ENCODE measurements around the gene CLHC1.

CLHC1 gene

DNA sequence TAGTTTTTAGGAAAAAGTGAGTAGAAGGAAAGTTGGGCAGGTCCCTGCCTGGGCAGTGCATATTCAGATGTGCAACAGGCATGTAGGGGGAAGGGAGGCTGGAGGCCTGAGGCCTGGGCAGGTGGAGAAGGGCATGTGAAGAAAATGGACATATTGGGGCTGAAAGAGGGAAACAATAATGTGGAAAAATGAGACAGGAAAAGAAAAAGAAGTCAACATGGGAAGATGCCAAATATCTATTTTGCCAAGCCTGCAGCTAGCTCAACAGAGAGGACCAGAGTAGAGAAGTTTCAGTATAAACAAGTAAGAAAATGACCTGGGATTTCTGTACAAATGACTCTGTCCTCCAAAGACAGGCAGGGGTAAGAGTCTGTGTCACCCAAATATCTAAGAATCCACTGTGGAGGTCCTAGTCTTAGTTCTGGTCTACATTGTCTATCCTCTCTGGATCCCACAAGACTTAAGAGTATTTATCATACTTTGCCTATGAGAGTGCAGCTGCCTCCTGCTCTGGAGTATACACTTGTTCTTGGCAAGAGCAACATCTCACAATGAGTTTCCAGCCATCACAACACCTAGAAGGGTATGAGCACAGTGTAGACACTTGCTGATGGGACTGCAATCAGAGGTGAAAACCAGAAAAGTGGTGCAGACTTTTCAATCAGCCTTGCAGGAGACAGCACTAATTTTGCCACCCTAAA is 80.2 kb downstream of the CLHC1 start:
- no peak for TF ChIP-seq CREB1 (IDR thresholded peaks at IDR 0.05; ENCODE audit: low read depth)
- TF ChIP-seq, protein P1, sequence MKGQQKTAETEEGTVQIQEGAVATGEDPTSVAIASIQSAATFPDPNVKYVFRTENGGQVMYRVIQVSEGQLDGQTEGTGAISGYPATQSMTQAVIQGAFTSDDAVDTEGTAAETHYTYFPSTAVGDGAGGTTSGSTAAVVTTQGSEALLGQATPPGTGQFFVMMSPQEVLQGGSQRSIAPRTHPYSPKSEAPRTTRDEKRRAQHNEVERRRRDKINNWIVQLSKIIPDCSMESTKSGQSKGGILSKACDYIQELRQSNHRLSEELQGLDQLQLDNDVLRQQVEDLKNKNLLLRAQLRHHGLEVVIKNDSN (IDR thresholded peaks at IDR 0.05) = no peak
- no peak for TF ChIP-seq ZBTB7A (IDR thresholded peaks at IDR 0.05; ENCODE audit: low read depth)
- no peak for TF ChIP-seq NFIC (IDR thresholded peaks at IDR 0.05)
- no peak for TF ChIP-seq CEBPB (IDR thresholded peaks at IDR 0.05)
- no peak for TF ChIP-seq TCF12 (IDR thresholded peaks at IDR 0.05; ENCODE audit: low read depth)
- TF ChIP-seq, protein P2, sequence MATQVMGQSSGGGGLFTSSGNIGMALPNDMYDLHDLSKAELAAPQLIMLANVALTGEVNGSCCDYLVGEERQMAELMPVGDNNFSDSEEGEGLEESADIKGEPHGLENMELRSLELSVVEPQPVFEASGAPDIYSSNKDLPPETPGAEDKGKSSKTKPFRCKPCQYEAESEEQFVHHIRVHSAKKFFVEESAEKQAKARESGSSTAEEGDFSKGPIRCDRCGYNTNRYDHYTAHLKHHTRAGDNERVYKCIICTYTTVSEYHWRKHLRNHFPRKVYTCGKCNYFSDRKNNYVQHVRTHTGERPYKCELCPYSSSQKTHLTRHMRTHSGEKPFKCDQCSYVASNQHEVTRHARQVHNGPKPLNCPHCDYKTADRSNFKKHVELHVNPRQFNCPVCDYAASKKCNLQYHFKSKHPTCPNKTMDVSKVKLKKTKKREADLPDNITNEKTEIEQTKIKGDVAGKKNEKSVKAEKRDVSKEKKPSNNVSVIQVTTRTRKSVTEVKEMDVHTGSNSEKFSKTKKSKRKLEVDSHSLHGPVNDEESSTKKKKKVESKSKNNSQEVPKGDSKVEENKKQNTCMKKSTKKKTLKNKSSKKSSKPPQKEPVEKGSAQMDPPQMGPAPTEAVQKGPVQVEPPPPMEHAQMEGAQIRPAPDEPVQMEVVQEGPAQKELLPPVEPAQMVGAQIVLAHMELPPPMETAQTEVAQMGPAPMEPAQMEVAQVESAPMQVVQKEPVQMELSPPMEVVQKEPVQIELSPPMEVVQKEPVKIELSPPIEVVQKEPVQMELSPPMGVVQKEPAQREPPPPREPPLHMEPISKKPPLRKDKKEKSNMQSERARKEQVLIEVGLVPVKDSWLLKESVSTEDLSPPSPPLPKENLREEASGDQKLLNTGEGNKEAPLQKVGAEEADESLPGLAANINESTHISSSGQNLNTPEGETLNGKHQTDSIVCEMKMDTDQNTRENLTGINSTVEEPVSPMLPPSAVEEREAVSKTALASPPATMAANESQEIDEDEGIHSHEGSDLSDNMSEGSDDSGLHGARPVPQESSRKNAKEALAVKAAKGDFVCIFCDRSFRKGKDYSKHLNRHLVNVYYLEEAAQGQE (IDR thresholded peaks at IDR 0.05; ENCODE audit: low read depth) = no peak
- TF ChIP-seq, protein P3, sequence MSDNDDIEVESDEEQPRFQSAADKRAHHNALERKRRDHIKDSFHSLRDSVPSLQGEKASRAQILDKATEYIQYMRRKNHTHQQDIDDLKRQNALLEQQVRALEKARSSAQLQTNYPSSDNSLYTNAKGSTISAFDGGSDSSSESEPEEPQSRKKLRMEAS (IDR thresholded peaks at IDR 0.05) = no peak
- no peak for TF ChIP-seq YY1 (IDR thresholded peaks at IDR 0.05; ENCODE audit: low read depth)
- TF ChIP-seq RAD21 (IDR thresholded peaks at IDR 0.05; ENCODE audit: low read depth) = no peak
- no peak for TF ChIP-seq TEAD4 (IDR thresholded peaks at IDR 0.05)
- TF ChIP-seq TAF1 (IDR thresholded peaks at IDR 0.05; ENCODE audit: low read depth) = no peak
- no peak for TF ChIP-seq FOXM1 (IDR thresholded peaks at IDR 0.05; ENCODE audit: borderline replicate concordance, low read depth)
- no peak for TF ChIP-seq EGR1 (IDR thresholded peaks at IDR 0.05)
- TF ChIP-seq EP300 (IDR thresholded peaks at IDR 0.05; ENCODE audit: borderline replicate concordance) = no peak

GRCh38 chr2:55150834-55151233 is 81.3 kb downstream of the CLHC1 start:
- TF ChIP-seq, protein P1 (IDR thresholded peaks at IDR 0.05) = no peak
- TF ChIP-seq EP300 (IDR thresholded peaks at IDR 0.05; ENCODE audit: borderline replicate concordance) (no peak), FOXM1 (IDR thresholded peaks at IDR 0.05; ENCODE audit: borderline replicate concordance, low read depth) (no peak), TCF12 (IDR thresholded peaks at IDR 0.05; ENCODE audit: low read depth) (no peak), YY1 (IDR thresholded peaks at IDR 0.05; ENCODE audit: low read depth) (no peak), EGR1 (IDR thresholded peaks at IDR 0.05) (no peak), TAF1 (IDR thresholded peaks at IDR 0.05; ENCODE audit: low read depth) (no peak), NFIC (IDR thresholded peaks at IDR 0.05) (no peak), CEBPB (IDR thresholded peaks at IDR 0.05) (no peak), TEAD4 (IDR thresholded peaks at IDR 0.05) (no peak), CREB1 (IDR thresholded peaks at IDR 0.05; ENCODE audit: low read depth) (no peak), ZBTB7A (IDR thresholded peaks at IDR 0.05; ENCODE audit: low read depth) (no peak), RAD21 (IDR thresholded peaks at IDR 0.05; ENCODE audit: low read depth) (no peak)
- TF ChIP-seq, protein P3 (IDR thresholded peaks at IDR 0.05) = no peak
- TF ChIP-seq, protein P2 (IDR thresholded peaks at IDR 0.05; ENCODE audit: low read depth) = no peak

DNA sequence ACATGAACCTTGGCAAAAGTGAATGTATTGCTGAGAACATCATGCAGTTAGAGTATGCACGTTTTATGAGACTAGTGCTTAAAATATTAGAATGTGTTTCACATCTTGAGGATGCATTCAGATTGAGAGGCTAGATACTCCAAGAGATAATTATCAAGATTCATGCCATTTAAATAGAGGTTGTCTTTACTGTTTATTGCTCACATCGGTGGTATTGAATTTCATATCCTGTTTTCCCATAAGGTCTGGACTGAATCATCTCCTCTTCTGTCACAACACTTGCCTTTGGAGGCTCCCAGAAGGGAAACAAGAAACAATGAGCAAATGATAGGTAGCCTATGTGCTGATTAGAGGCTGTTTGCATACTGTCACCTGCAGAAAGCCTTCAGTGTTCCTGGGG is 83.8 kb downstream of the CLHC1 start:
- no peak for TF ChIP-seq RAD21 (IDR thresholded peaks at IDR 0.05; ENCODE audit: low read depth)
- TF ChIP-seq, protein P2 (IDR thresholded peaks at IDR 0.05; ENCODE audit: low read depth) = no peak
- TF ChIP-seq, protein P1 (IDR thresholded peaks at IDR 0.05) = no peak
- no peak for TF ChIP-seq NFIC (IDR thresholded peaks at IDR 0.05)

DNA sequence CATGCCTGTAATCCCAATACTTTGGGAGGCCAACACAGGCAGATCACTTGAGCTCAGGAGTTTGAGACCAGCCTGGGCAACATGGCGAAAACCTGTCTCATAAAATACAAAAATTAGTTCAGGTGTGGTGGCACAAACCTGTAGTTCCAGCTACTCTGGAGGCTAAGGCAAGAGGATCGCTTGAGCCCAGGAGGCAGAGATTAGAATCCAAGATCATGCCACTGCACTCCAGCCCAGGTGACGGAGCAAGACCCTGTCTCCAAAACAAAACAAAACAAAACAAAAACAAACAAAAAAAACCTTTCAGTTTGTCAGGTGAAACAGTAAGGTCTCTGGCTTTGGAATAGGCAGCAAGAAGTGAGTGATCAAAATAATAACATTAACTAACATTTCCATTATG is 84.6 kb downstream of the CLHC1 start:
- TF ChIP-seq, protein P2 (IDR thresholded peaks at IDR 0.05; ENCODE audit: low read depth) = no peak
- TF ChIP-seq CEBPB (IDR thresholded peaks at IDR 0.05) = no peak
- TF ChIP-seq TAF1 (IDR thresholded peaks at IDR 0.05; ENCODE audit: low read depth) = no peak
- TF ChIP-seq NFIC (IDR thresholded peaks at IDR 0.05) = no peak
- TF ChIP-seq FOXM1 (IDR thresholded peaks at IDR 0.05; ENCODE audit: borderline replicate concordance, low read depth) = no peak
- TF ChIP-seq EP300 (IDR thresholded peaks at IDR 0.05; ENCODE audit: borderline replicate concordance) = no peak
- no peak for TF ChIP-seq RAD21 (IDR thresholded peaks at IDR 0.05; ENCODE audit: low read depth)
- no peak for TF ChIP-seq YY1 (IDR thresholded peaks at IDR 0.05; ENCODE audit: low read depth)
- TF ChIP-seq TCF12 (IDR thresholded peaks at IDR 0.05; ENCODE audit: low read depth) = no peak
- no peak for TF ChIP-seq TEAD4 (IDR thresholded peaks at IDR 0.05)
- TF ChIP-seq, protein P3 (IDR thresholded peaks at IDR 0.05) = no peak
- TF ChIP-seq CREB1 (IDR thresholded peaks at IDR 0.05; ENCODE audit: low read depth) = no peak
- no peak for TF ChIP-seq ZBTB7A (IDR thresholded peaks at IDR 0.05; ENCODE audit: low read depth)
- no peak for TF ChIP-seq EGR1 (IDR thresholded peaks at IDR 0.05)
- TF ChIP-seq, protein P1 (IDR thresholded peaks at IDR 0.05) = no peak
